ENCODE results near the gene B3GAT3. TPM values are rescaled to one million over a fixed set of nuclear protein-coding genes. Genes with fewer than 3 reads are reported as not detected.
"Not testable (repeated sequence)": the region's sequence is repeated elsewhere in the genome, so short reads cannot be mapped to it uniquely, and the experiment has no call there.

B3GAT3 gene
- total RNA-seq, 1 experiment from 2014 or later: 23.3 TPM

GRCh38 chr11:62579252-62579651 is 42.5 kb downstream of the B3GAT3 start:
- no peak for DNase-seq (ENCODE audit: low read depth)

- no peak for DNase-seq (ENCODE audit: low read depth)
Observed at GRCh38 chr11:62578541-62578940, 43.2 kb downstream of the B3GAT3 start.

- DNase-seq (ENCODE audit: low read depth): no peak
Observed at GRCh38 chr11:62577046-62577714, 44.6 kb downstream of the B3GAT3 start.

GRCh38 chr11:62575837-62576236 is 45.9 kb downstream of the B3GAT3 start:
- no peak for DNase-seq (ENCODE audit: low read depth)

- DNase-seq (ENCODE audit: low read depth): no peak
Observed at GRCh38 chr11:62575156-62575555, 46.6 kb downstream of the B3GAT3 start.

- peak; percentile 25 for DNase-seq (ENCODE audit: low read depth)
Observed at GRCh38 chr11:62574363-62575071, 47.3 kb downstream of the B3GAT3 start.

- peak; percentile 100 for DNase-seq (ENCODE audit: low read depth)
Observed at GRCh38 chr11:62573592-62574362, 48.0 kb downstream of the B3GAT3 start, which contains the start of gene EEF1G. EEF1G (minus strand) TSS chr11:62573891; CDS start chr11:62573842, 49 bp downstream.

- peak; percentile 21 for DNase-seq (ENCODE audit: low read depth)
Observed at GRCh38 chr11:62573006-62573591, 48.7 kb downstream of the B3GAT3 start.

- no peak for DNase-seq (ENCODE audit: low read depth)
Observed at GRCh38 chr11:62572431-62572830, 49.4 kb downstream of the B3GAT3 start.

GRCh38 chr11:62571493-62571892 is 50.3 kb downstream of the B3GAT3 start:
- not testable (repeated sequence) for DNase-seq (ENCODE audit: low read depth)

- DNase-seq (ENCODE audit: low read depth): not testable (repeated sequence)
Observed at GRCh38 chr11:62570903-62571302, 50.9 kb downstream of the B3GAT3 start.

GRCh38 chr11:62569611-62570010 is 52.2 kb downstream of the B3GAT3 start:
- no peak for DNase-seq (ENCODE audit: low read depth)

- no peak for DNase-seq (ENCODE audit: low read depth)
Observed at GRCh38 chr11:62567018-62567633, 54.7 kb downstream of the B3GAT3 start.

- DNase-seq (ENCODE audit: low read depth): no peak
Observed at GRCh38 chr11:62566247-62566646, 55.5 kb downstream of the B3GAT3 start.

Other genes starting within 250 kb of the B3GAT3 start
- not detected in 2 replicates for gene SCGB1A1, start 203.0 kb downstream of the B3GAT3 start, total RNA-seq (2014; rRNA removed; shearing (Covaris generic))
- gene AHNAK, start 75.2 kb downstream of the B3GAT3 start, total RNA-seq (2014; rRNA removed; shearing (Covaris generic)): 184 and 206 TPM in 2 replicates
- 841 and 1,053 TPM in 2 replicates for gene EEF1G, start 48.1 kb downstream of the B3GAT3 start, total RNA-seq (2014; rRNA removed; shearing (Covaris generic))
- 4.7 and 5.3 TPM in 2 replicates for gene TUT1, start 30.5 kb downstream of the B3GAT3 start, total RNA-seq (2014; rRNA removed; shearing (Covaris generic))
- 91.2 and 103 TPM in 2 replicates for gene MTA2, start 20.1 kb downstream of the B3GAT3 start, total RNA-seq (2014; rRNA removed; shearing (Covaris generic))
- 7.1 and 13.8 TPM in 2 replicates for gene EML3, start 9.2 kb downstream of the B3GAT3 start, total RNA-seq (2014; rRNA removed; shearing (Covaris generic))
- gene ROM1, start 8.7 kb downstream of the B3GAT3 start, total RNA-seq (2014; rRNA removed; shearing (Covaris generic)): 2.5 and 3.6 TPM in 2 replicates
- 136 and 159 TPM in 2 replicates for gene GANAB, start 24.6 kb upstream of the B3GAT3 start, total RNA-seq (2014; rRNA removed; shearing (Covaris generic))
- 10.7 and 14.8 TPM in 2 replicates for gene INTS5, start 31.3 kb upstream of the B3GAT3 start, total RNA-seq (2014; rRNA removed; shearing (Covaris generic))
- 69.0 and 73.3 TPM in 2 replicates for gene C11orf98, start 43.2 kb upstream of the B3GAT3 start, total RNA-seq (2014; rRNA removed; shearing (Covaris generic))
- 3.8 and 5.6 TPM in 2 replicates for gene CSKMT, start 43.3 kb upstream of the B3GAT3 start, total RNA-seq (2014; rRNA removed; shearing (Covaris generic))
- gene UQCC3, start 49.7 kb upstream of the B3GAT3 start, total RNA-seq (2014; rRNA removed; shearing (Covaris generic)): 19.6 and 26.6 TPM in 2 replicates
- 4.6 and 6.1 TPM in 2 replicates for gene LBHD1, start 50.3 kb upstream of the B3GAT3 start, total RNA-seq (2014; rRNA removed; shearing (Covaris generic))
- 107 and 128 TPM in 2 replicates for gene UBXN1, start 57.1 kb upstream of the B3GAT3 start, total RNA-seq (2014; rRNA removed; shearing (Covaris generic))
- gene LRRN4CL, start 67.5 kb upstream of the B3GAT3 start, total RNA-seq (2014; rRNA removed; shearing (Covaris generic)): 6.0 and 6.2 TPM in 2 replicates
- gene BSCL2, start 85.4 kb upstream of the B3GAT3 start, total RNA-seq (2014; rRNA removed; shearing (Covaris generic)): 65.0 and 71.0 TPM in 2 replicates
- not detected in 2 replicates for gene GNG3, start 85.7 kb upstream of the B3GAT3 start, total RNA-seq (2014; rRNA removed; shearing (Covaris generic))
- gene HNRNPUL2, start 105.5 kb upstream of the B3GAT3 start, total RNA-seq (2014; rRNA removed; shearing (Covaris generic)): 10.2 and 11.8 TPM in 2 replicates
- gene TTC9C, start 106.5 kb upstream of the B3GAT3 start, total RNA-seq (2014; rRNA removed; shearing (Covaris generic)): 56.6 and 68.4 TPM in 2 replicates
- gene ZBTB3, start 132.2 kb upstream of the B3GAT3 start, total RNA-seq (2014; rRNA removed; shearing (Covaris generic)): 10.1 and 11.4 TPM in 2 replicates
- gene POLR2G, start 139.6 kb upstream of the B3GAT3 start, total RNA-seq (2014; rRNA removed; shearing (Covaris generic)): 182 and 189 TPM in 2 replicates
- 15.1 and 18.1 TPM in 2 replicates for gene TAF6L, start 149.4 kb upstream of the B3GAT3 start, total RNA-seq (2014; rRNA removed; shearing (Covaris generic))
- gene TMEM179B, start 165.4 kb upstream of the B3GAT3 start, total RNA-seq (2014; rRNA removed; shearing (Covaris generic)): 88.3 and 110 TPM in 2 replicates
- gene TMEM223, start 170.0 kb upstream of the B3GAT3 start, total RNA-seq (2014; rRNA removed; shearing (Covaris generic)): 41.0 and 55.3 TPM in 2 replicates
- gene NXF1, start 183.5 kb upstream of the B3GAT3 start, total RNA-seq (2014; rRNA removed; shearing (Covaris generic)): 24.9 and 26.1 TPM in 2 replicates
- 40.7 and 43.1 TPM in 2 replicates for gene STX5, start 210.1 kb upstream of the B3GAT3 start, total RNA-seq (2014; rRNA removed; shearing (Covaris generic))
- gene TEX54, start 210.9 kb upstream of the B3GAT3 start, total RNA-seq (2014; rRNA removed; shearing (Covaris generic)): not detected in 2 replicates
- gene WDR74, start 217.6 kb upstream of the B3GAT3 start, total RNA-seq (2014; rRNA removed; shearing (Covaris generic)): 61.3 and 80.4 TPM in 2 replicates

All from RPMI7951 (cell line).